DMS53 treated with DMSO at 0.1 percent for 48 hours (cell line): ENCODE data around the gene RPS21.

ENCODE experiments used
- DNase-seq: peaks from one replicate; lab custom pipeline; 2025; ENCODE audit not compliant: unreplicated experiment; lab: John Stamatoyannopoulos, UW

The RPS21 gene

GRCh38 chr20:62386383-62387218, at the start of gene RPS21:
RPS21 (plus strand) TSS chr20:62387103; CDS start chr20:62387339, 236 bp downstream.
- peak; percentile 79 for DNase-seq

GRCh38 chr20:62337558-62338293, 49.2 kb upstream of the RPS21 start:
- DNase-seq = no peak

GRCh38 chr20:62338294-62338620, 48.6 kb upstream of the RPS21 start:
- DNase-seq = no peak

GRCh38 chr20:62339647-62340062, 47.2 kb upstream of the RPS21 start:
- DNase-seq = no peak

GRCh38 chr20:62342910-62343309, 44.0 kb upstream of the RPS21 start:
- peak; percentile 8 for DNase-seq

- DNase-seq = no peak
Measured at GRCh38 chr20:62344092-62344491, 42.8 kb upstream of the RPS21 start.

GRCh38 chr20:62344782-62345181, 42.1 kb upstream of the RPS21 start:
- no peak for DNase-seq

- DNase-seq = no peak
Measured at GRCh38 chr20:62345681-62346370, 41.1 kb upstream of the RPS21 start.

GRCh38 chr20:62346398-62347150, 40.3 kb upstream of the RPS21 start:
- no peak for DNase-seq

- DNase-seq = no peak
Measured at GRCh38 chr20:62347151-62347404, 39.8 kb upstream of the RPS21 start.

- no peak for DNase-seq
Measured at GRCh38 chr20:62347445-62347844, 39.5 kb upstream of the RPS21 start.

GRCh38 chr20:62348604-62349003, 38.3 kb upstream of the RPS21 start:
- no peak for DNase-seq

GRCh38 chr20:62349556-62350097, 37.3 kb upstream of the RPS21 start:
- DNase-seq = no peak

- no peak for DNase-seq
Measured at GRCh38 chr20:62350098-62350628, 36.7 kb upstream of the RPS21 start.

- no peak for DNase-seq
Measured at GRCh38 chr20:62350629-62351422, 36.1 kb upstream of the RPS21 start.

- DNase-seq = no peak
Measured at GRCh38 chr20:62351469-62352401, 35.2 kb upstream of the RPS21 start.

GRCh38 chr20:62352402-62353288, 34.3 kb upstream of the RPS21 start:
- DNase-seq = no peak
